Measurements from ENCODE around the gene MARCHF9.

GRCh38 chr12:57769594-57769993 is 14.7 kb downstream of the MARCHF9 start:
- TF ChIP-seq CTCF (conservative IDR thresholded peaks at IDR 0.05 in 1 of 2, IDR thresholded peaks at IDR 0.05 in 1 of 2; ENCODE audit: low read depth in 1 of 2, low read length in 2 of 2), result no peak
- no peak for TF ChIP-seq EZH2 (IDR thresholded peaks at IDR 0.05; ENCODE audit: low read length, missing control alignments)

Measured in fibroblast of lung (primary cell).